ENCODE data around the gene SLC35E1.
"Not testable (repeated sequence)": the region's sequence is repeated elsewhere in the genome, so short reads cannot be mapped to it uniquely, and the experiment has no call there.

SLC35E1 gene

DNA sequence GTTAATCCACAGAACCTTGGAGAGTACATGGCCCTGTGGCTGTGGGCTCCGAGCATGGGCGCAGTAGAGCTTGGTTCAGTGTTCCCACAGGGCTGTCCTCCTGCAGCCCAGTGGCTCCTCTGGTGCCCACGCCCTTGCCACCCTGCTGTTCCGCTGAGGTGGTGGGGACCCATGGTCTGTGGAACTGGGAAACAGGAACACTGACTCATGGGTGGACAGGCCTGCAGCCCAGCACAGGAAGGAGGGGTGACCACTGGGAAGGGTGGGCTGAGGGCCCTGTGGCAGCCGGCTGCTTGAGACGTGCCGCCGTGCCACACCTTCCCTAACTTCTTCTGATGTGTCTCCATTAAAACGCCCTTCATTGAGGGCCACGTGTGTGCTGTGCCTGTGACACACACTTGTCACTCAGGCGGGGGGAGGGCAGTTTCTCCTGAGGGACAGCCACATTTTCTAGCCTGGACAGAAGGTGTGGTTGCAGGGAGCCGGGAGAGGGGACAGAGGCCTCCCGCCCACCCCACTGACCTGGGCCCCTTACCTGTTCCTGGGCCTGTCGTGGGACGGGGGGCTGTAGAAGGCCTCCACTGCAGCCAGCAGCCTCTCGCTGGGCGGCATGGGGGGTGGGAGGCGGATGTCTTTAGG is 51.1 kb downstream of the SLC35E1 start:
- no peak for DNase-seq

DNA sequence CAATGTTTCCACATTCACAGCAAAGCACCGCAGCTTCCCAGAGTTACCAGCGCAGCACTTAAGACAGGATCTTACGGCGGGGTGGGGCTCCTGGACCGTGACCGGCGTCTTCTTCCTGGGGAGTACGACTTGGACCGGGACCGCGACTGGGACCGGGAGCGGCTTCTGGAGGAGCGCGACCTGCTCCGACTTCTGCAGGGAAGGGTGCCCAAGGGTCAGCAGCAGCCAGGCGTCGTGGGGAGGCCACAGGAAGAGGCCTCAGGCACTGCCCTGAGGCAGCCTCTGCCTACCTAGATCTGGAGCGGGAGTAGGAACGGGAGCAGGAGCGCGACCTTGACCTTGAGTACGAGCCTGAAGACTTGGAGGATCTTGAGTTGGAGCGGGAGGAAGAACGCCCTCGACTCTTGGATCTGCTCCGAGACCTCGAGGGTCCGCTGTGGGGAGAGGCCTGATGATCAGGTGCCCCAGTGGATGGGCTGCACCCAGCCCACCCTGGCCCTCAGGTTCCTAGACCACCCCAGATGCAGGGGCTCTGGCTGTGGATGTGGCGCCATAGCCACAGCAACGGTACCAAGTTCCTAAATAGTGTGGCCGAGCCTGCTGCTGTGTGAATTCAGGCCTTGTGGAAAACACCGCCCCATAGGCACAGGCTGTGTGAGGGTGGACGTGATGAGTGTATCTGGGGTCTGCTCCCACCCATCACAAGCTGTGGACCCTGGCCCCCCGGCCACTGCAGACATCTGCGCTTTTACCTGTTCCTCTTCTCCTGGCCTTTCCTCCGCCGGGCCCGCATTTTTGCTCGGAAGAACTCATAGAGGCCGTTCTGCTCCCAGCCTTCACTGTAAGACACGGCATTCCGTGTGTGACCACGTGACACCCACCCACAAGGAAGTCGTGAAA is 51.9 kb downstream of the SLC35E1 start:
- DNase-seq, result no peak

GRCh38 chr19:16519230-16519687 is 53.0 kb downstream of the SLC35E1 start:
- no peak for DNase-seq

DNA sequence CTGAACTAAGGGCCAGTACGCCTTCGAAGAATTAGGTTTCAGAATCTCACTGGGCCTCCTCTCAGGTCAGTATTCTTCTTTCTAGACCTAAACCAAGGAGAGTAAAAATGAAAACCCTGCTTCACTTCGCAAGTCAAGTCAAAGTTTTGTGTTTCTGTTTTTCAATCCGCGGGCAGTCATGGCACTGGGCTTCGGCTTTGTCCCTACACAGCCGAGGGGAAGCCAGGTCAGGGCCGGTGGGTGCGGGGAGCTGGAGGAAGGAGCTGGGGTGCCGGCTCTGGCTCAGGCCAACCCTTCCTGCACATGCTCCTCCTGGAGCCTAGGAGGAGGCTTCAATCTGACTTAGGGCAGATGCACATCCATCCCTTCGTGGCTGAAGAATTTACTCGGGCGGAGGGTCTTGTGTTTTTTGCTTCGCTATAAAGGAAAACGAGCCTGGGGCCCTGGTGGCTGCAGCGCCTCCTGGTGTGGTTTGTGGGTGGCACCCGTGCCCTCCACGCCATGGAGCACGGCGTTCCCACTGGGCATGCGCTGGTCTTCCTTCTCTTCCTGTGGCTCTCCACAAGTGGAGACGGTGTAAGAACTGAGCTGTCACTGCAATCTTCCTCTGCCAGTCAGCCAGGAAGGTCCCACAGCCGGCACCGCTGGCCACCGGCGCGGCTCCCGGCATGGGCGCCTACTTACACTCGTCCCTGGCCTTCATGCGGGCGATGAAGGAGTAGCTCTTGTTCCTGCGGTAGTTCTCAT is 53.6 kb downstream of the SLC35E1 start:
- DNase-seq, result no peak

GRCh38 chr19:16518061-16518460 is 54.2 kb downstream of the SLC35E1 start:
- no peak for DNase-seq

DNA sequence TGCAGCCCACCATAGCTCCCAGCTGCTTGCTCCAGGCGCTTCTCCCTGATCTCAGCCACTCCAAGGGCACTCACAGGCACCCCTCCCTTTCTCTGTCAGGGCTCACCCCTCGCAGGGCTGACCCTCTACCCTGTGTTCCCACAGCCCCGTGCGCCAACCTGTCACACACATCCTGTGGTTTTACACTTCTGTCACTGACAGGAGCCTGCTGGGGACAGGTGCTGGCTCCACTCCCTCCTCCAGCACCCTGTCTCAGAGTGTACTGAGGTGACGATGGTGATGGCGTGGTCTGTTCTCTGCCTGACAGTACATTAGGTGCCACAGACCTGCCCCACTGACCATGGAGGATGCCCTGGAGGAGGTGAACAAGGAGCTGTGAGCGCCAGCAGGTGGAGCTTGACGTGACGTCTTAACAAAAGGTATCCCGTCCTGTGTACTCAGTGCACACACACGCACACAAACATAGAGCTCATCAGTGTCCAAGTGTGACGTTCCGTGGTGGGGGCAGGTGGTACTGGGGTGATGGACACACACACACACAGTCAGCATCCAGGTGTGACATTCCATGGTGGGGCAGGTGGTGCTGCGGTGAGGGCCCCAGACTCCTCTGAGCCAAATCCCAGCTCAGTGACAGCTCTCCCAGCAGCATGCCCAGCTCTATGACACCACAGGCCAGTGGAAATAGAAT is 55.1 kb downstream of the SLC35E1 start:
- DNase-seq, result no peak

- DNase-seq, result no peak
Observed at GRCh38 chr19:16516381-16516780, 55.8 kb downstream of the SLC35E1 start.

GRCh38 chr19:16514383-16515019 is 57.7 kb downstream of the SLC35E1 start:
- no peak for DNase-seq

DNA sequence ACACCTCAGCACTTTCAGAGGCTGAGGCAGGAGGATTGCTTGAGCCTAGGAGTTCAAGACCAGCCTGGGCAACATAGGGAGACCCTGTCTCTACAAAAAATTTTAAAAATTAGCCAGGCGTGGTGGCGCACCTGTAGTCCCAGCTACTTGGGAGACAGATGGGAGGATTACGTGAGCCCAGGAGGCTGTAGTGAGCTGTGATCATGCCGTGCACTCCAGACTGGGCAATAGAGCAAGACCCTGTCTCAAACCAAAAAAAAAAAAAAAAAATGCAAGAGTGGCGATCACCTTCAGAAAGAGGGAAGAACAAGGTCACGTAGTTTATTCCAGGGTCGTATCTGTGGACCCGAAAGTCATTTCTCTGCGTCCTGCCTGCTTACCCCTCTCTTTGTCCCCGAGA is 59.6 kb downstream of the SLC35E1 start:
- not testable (repeated sequence) for DNase-seq

DNA sequence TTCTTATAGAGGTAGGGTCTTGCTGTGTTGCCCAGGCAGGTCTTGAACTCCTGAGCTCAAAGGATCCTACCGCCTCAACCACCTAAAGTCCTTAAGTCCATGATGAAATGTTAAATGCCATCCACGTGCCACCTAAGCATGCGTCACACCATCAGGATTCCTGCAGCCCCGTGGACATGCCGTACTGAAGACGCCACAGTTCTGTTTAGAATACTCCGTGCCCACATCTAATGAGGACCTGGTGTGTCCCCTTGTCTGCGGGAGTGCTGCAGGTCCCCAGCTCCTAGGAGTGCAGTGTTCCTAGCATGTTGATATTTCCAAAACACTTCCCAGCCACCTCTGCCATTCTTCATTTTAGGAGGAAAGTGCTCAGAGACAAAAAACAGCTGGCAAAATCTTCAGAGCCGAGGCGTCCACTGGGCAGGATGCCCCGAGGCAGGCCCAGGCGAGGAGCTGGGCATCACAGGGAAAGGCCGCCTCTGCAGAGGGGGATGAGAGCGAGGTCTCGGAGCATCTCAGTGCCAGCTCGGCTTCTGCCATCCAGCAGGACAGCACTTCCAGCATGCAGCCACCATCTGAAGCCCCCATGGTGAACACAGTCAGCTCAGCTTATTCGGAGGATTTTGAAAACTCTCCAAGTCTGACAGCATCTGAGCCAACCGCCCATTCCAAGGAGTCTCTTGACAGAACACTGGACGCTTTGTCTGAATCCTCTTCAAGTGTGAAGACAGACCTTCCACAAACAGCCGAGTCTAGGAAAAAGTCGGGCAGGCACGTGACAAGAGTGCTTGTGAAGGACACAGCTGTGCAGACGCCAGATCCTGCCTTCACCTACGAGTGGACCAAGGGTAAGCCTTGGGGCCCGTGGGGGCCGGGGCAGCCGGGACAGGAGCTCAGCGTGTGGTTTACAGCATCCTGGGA is 62.8 kb downstream of the SLC35E1 start:
- no peak for DNase-seq

- DNase-seq, result no peak
Observed at GRCh38 chr19:16508546-16508945, 63.7 kb downstream of the SLC35E1 start.

GRCh38 chr19:16506961-16507360 is 65.3 kb downstream of the SLC35E1 start:
- DNase-seq, result no peak

- DNase-seq, result not testable (repeated sequence)
Observed at GRCh38 chr19:16506161-16506560, 66.1 kb downstream of the SLC35E1 start.

- no peak for DNase-seq
Observed at GRCh38 chr19:16504271-16504670, 67.9 kb downstream of the SLC35E1 start.
